HG03378 (cell line): ENCODE results near the gene RNF112.
"Not testable (repeated sequence)": the region's sequence is repeated elsewhere in the genome, so short reads cannot be mapped to it uniquely, and the experiment has no call there.

ENCODE experiments used
- ATAC-seq: cut with Tn5 transposase; IDR thresholded peaks from one replicate; pipeline ENCODE4 v1.9.1; 2021; ENCODE audit warnings: mild to moderate bottlenecking, moderate library complexity; ENCODE audit not compliant: unreplicated experiment

Gene RNF112

GRCh38 chr17:19412510-19412909, 1.5 kb downstream of the RNF112 start:
- ATAC-seq: no peak

GRCh38 chr17:19412984-19413383, 2.0 kb downstream of the RNF112 start:
- ATAC-seq: no peak

DNA sequence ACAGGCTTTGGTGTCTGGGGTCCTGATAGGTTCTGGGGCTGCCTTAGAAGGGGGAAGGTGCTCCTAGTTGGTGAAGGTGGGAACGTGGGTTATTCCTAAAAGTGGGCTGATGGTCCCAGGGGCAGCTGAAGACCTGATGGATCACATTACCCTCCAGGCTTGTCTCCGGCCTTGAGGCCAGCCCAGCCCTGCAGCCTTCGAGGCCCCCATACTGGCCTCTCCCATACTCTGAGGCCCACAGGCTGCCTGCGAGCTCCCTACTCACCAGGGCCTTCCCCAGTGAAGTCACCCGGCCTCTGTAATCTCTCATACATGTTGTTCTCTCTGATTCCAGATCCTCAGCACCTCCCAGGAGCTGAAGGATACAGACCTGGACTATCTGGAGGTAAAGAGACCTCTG, 2.7 kb downstream of the RNF112 start:
- no peak for ATAC-seq

DNA sequence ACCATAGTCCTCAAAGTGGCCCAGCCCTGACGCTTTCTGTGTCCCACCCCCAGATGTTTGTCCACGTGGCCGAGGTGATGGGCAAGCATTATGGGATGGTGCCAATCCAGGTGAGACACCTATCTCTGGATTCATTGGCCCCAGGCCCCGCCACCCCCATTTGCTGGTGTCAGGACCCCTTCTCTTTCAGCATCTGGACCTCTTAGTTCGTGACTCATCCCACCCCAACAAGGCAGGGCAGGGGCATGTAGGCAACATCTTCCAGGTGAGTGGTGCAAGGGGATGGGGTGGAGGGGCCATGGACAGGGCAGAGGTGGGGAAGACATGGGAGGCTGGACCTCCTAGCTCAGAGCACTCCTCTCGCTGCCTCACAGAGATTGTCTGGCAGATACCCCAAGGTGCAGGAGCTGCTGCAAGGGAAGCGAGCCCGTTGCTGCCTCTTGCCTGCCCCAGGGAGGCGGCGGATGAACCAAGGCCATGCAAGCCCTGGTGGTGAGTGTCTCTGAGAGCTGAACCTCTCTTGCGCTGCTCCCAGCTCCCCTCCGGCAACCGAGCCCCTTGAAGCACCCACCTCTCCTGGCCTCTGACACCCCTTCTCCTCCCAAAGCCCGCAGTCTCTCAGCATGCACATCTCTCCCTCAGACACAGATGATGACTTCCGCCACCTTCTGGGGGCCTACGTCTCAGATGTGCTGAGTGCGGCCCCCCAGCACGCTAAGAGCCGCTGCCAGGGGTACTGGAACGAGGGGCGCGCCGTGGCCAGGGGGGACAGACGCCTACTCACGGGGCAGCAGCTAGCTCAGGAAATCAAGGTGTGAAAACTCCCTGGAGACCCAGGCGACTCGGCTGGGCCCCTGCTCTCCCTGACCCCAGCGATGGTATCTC, 3.6 kb downstream of the RNF112 start:
- no peak for ATAC-seq

GRCh38 chr17:19415311-19415710, 4.3 kb downstream of the RNF112 start:
- no peak for ATAC-seq

DNA sequence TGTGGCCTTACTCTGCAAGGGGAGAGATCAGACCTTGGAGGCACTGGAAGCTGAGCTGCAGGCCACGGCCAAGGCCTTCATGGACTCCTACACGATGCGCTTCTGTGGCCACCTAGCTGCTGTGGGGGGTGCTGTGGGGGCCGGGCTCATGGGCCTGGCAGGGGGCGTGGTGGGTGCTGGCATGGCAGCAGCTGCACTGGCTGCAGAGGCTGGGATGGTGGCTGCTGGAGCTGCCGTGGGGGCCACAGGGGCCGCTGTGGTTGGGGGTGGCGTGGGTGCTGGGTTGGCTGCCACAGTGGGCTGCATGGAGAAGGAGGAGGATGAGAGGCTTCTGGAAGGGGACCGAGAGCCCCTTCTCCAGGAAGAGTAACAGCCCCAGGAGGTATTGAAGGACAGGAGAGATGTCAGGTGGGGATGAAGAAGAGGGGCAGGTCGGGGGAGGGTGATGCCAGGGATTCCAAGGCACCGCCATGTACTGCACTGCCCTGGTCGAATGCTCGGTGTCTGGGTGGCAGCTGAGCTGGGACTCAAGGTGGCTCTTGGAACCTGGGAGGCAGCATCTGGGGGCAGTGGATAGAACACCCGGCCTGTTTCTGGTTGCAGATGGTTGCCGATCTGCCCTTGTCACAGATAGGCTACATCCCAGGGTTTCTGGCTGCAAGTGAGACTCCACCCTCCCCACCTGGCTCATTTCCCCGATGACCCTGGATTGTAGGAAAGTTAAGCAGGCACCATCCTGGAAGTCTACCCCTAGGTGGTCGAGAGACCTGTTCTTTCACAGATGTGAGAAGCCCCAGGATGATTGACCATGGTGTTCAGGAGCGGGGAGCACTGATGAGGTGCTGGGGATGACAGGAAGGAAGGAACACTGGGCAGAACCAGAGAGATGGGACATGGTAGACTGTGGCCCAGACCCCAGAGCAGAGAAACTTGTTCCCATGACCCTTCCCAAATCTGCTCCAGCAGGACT, 5.1 kb downstream of the RNF112 start:
- ATAC-seq: no peak

- ATAC-seq: no peak
These were observed 6.6 kb downstream of the RNF112 start for GRCh38 chr17:19417611-19418010.

DNA sequence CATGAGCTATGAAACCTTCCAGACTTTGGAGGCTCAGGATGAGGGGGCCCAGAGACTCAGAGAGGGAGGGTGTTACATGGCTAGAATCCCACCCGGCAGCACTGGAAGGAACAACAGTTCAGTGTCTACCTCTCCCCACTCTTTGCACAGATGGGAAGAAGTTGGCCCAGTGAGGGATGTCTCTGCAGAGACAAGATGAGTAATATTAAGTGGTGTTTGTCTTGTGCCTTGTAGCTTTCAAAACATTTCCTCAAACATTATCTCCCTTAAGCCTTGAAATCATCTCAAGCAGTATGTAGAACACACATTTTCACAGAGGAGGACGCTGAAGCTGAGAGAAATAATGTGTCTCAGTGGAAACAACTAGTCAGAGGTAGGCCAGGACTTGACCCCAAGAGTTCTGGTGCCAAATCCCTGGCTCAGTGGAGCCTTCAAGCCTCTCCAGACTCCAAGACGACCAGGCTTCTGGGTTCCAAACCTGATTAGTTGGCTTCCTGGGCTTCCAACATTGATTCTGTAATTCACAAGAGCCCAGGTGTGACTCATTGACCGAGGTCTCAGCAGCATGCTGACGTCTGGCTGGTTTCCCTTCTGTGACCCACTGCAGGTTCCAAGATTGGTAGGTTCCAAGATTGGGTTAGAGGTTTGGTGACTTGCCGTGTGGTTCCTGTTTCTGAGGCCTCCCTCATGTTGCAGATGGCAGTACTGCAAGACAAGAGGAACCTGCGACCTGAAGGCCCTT, 7.4 kb downstream of the RNF112 start:
- ATAC-seq: no peak

DNA sequence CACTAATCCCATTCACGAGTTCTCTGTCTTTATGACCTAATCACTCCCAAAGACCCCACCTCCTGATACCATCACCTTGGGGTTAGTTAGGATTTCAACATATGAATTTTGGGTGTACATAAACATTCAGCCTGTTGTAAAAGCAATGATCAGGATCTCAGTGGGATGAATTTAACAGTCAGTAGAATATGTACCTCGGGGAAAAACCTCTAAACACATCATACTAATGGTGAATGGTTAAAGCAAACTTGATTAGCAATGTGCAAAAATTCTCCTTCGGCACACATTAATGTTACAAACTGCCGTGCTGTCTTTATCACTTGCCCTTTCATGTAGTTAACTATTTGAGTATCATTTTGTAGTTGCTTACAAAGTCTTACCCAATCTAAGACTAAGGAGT, 10.2 kb downstream of the RNF112 start:
- ATAC-seq: no peak

GRCh38 chr17:19421926-19422325, 10.9 kb downstream of the RNF112 start:
- ATAC-seq: no peak

GRCh38 chr17:19424934-19425868, 14.2 kb downstream of the RNF112 start:
- no peak for ATAC-seq

- ATAC-seq: no peak
These were observed 15.6 kb downstream of the RNF112 start for GRCh38 chr17:19426631-19427030.

- no peak for ATAC-seq
These were observed 20.7 kb downstream of the RNF112 start for GRCh38 chr17:19431691-19432090.

DNA sequence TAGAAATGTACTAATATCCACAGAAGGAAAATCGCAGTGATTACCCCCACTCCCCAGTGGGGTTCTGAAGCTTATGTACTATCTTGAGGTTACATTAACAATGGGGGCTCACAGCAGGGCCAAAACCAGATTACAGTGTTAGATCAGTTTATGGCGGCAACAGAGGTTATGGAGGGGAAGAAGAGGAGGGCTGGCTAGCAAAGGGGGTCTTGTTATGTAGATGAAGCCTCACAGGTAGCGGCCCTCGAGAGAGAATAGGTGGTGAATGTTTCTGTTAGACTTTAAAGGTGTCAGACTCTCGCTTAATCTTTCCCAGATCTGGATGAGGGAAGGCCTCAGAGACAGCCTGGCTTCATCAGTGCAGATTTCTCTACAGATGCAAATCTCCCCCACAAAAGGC, 22.2 kb downstream of the RNF112 start:
- ATAC-seq: no peak

- no peak for ATAC-seq
These were observed 22.8 kb downstream of the RNF112 start for GRCh38 chr17:19433727-19434340.

GRCh38 chr17:19440421-19440820, 29.4 kb downstream of the RNF112 start:
- ATAC-seq: no peak

DNA sequence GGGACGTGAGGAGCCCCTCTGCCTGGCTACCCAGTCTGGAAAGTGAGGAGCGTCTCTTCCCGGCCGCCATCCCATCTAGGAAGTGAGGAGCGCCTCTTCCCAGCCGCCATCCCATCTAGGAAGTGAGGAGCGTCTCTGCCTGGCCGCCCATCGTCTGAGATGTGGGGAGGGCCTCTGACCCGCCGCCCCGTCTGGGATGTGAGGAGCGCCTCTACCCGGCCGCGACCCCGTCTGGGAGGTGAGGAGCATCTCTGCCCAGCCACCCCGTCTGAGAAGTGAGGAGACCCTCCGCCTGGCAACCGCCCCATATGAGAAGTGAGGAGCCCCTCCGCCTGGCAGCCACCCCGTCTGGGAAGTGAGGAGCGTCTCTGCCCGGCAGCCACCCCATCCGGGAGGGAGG, 30.3 kb downstream of the RNF112 start:
- ATAC-seq: not testable (repeated sequence)

DNA sequence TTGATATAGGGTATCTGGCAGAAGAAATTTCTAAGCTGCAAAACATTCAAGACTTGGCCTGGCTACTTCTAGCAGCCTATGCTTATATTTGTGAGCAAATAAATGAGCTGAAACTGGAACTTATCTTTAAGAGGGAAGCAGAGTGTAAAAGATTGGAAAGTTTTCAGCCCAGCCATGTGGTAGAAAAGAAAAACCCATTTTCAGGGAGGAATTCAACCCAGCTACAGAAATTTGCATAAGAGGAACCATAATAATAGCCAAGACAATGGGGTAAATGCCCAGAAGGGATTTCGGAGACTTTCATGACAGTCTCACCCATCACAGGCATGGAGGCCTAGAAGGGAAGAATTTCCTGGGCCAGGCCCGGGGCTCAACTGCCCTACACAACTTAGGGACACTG, 31.7 kb downstream of the RNF112 start:
- ATAC-seq: no peak

GRCh38 chr17:19443148-19443547, 32.1 kb downstream of the RNF112 start:
- no peak for ATAC-seq

- no peak for ATAC-seq
These were observed 34.1 kb downstream of the RNF112 start for GRCh38 chr17:19445105-19445504.
